Gastroesophageal sphincter (tissue), 3 donors: Measurements from ENCODE around the gene BRI3BP.

Experiments used
- EP300 ChIP-seq: sonication (generic); formaldehyde crosslinking; IDR thresholded peaks from one replicate; pipeline ENCODE4 v1.6.1; 2017; ENCODE audit warnings: antibody characterized with exemption, mild to moderate bottlenecking
- POLR2A ChIP-seq, 2 donors: fragments of 450-650 bp; IDR thresholded peaks; one replicate each; pipeline ENCODE4 v1.6.1; 2017; ENCODE audit warnings: antibody characterized with exemption in 2 of 2, mild to moderate bottlenecking in 2 of 2, moderate library complexity in 1 of 2
- POLR2AphosphoS5 ChIP-seq: sonication (generic); formaldehyde crosslinking; IDR thresholded peaks from one replicate; pipeline ENCODE4 v1.6.1; 2017; ENCODE audit warnings: antibody characterized with exemption
- TF ChIP-seq, protein P1 (sequence below), 4 experiments: fragments of 200-600 bp in 2 of 4; fragments of 450-650 bp in 2 of 4; sonication (generic) in 1 of 4; IDR thresholded peaks; one replicate each; pipeline ENCODE4 v1.5.1; 2017 to 2019; ENCODE audit warnings: antibody characterized with exemption in 4 of 4, mild to moderate bottlenecking in 2 of 4, moderate library complexity in 2 of 4

DNA sequence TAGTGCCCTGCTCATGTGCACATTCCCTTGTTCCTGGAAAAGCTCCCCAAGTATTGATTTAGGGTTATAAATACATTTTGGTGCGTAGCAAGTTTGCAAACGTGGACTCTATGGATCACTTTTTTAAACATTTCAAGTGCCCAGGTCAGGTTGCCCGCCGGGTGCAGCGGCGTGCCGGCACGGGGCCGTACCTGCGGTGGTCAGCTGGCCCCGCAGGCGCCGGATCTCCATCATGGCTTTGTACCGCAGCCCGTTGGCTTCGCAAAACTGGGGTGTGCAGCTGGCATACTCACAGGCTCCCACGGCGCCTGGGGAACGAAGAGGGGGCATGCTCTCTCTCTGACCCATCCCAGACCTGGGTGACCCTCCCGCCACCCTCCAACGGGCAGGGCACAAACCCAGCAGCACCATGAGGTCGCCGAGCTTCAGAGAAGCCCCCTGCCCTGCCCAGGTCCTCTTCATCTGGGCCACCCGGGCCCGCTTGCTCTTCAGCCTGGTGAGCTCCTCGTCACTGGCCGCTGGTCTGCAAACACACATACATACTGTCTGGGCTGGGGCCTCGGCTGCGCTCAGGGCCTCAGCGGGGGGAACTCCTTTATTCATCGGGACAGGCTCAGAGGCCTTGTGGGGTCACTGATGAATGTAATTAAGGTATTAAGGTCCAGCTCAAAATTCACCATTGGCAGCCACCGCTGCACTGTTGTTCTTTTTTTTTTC is 39.6 kb upstream of the BRI3BP start:
- TF ChIP-seq, protein P1, sequence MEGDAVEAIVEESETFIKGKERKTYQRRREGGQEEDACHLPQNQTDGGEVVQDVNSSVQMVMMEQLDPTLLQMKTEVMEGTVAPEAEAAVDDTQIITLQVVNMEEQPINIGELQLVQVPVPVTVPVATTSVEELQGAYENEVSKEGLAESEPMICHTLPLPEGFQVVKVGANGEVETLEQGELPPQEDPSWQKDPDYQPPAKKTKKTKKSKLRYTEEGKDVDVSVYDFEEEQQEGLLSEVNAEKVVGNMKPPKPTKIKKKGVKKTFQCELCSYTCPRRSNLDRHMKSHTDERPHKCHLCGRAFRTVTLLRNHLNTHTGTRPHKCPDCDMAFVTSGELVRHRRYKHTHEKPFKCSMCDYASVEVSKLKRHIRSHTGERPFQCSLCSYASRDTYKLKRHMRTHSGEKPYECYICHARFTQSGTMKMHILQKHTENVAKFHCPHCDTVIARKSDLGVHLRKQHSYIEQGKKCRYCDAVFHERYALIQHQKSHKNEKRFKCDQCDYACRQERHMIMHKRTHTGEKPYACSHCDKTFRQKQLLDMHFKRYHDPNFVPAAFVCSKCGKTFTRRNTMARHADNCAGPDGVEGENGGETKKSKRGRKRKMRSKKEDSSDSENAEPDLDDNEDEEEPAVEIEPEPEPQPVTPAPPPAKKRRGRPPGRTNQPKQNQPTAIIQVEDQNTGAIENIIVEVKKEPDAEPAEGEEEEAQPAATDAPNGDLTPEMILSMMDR (IDR thresholded peaks at IDR 0.05), result no peak
- TF ChIP-seq POLR2A (IDR thresholded peaks at IDR 0.05), result no peak
- TF ChIP-seq POLR2AphosphoS5, result no peak
- no peak for TF ChIP-seq EP300
